ENCODE measurements around the gene ZNF600. TPM values are rescaled to one million over a fixed set of nuclear protein-coding genes. Genes with fewer than 3 reads are reported as not detected.
"Not testable (repeated sequence)": the region's sequence is repeated elsewhere in the genome, so short reads cannot be mapped to it uniquely, and the experiment has no call there.

ZNF600 gene
- total and polyA plus RNA-seq, 2 experiments from 2014 or later, result 1.9 to 3.5 TPM

GRCh38 chr19:52789440-52789839 is 2.8 kb upstream of the ZNF600 start:
- no peaks in the 10 kb centered on the region for H3F3A ChIP-seq (ENCODE audit: insufficient read depth)
- no peaks in the 10 kb centered on the region for H3K4me1 ChIP-seq (ENCODE audit: insufficient read depth)
- WGBS, 2 experiments (ENCODE audit: low coverage in 1 of 2, low lambda C conversion rate in 2 of 2, missing lambda C conversion rate in 2 of 2), result 55 to 65% methylated on average over 6 of the region's 6 CpGs
- no peaks in the 10 kb centered on the region for H3K79me2 ChIP-seq (ENCODE audit: insufficient read depth)
- TF ChIP-seq EZH2 (IDR thresholded peaks at IDR 0.05; ENCODE audit: insufficient read depth, poor library complexity, severe bottlenecking) (no peak), EZH2phosphoT487 (IDR thresholded peaks at IDR 0.05; ENCODE audit: insufficient read depth, low read depth) (no peak)
- no peak overlapping the region for H2AFZ ChIP-seq
- H3K36me3 ChIP-seq (ENCODE audit: low read depth), result no peaks in the 10 kb centered on the region
- H3K4me3 ChIP-seq, result no peak overlapping the region
- DNase-seq, result no peak
- H3K4me2 ChIP-seq (ENCODE audit: unreplicated experiment), result no peak overlapping the region
- H3K9ac ChIP-seq, result no peak overlapping the region
- no peaks in the 10 kb centered on the region for H3K9me2 ChIP-seq (ENCODE audit: insufficient read depth)
- no peaks in the 10 kb centered on the region for H4K20me1 ChIP-seq (ENCODE audit: insufficient read depth)
- in situ Hi-C loops (cut with MboI), result no loop called here
- H3K27me3 ChIP-seq (replicated peaks; ENCODE audit: insufficient read depth), result no peaks in the 10 kb centered on the region
- no peak overlapping the region for H3K27ac ChIP-seq
- H3K9me3 ChIP-seq (ENCODE audit: low read depth), result no peaks in the 10 kb centered on the region

- 3 to 5% methylated on average over 23 of the region's 23 CpGs for WGBS, 2 experiments (ENCODE audit: low coverage in 1 of 2, low lambda C conversion rate in 2 of 2, missing lambda C conversion rate in 2 of 2)
- no peaks in the 10 kb centered on the region for H3K36me3 ChIP-seq (ENCODE audit: low read depth)
- in situ Hi-C loops (cut with MboI), result no loop called here
These were observed 520 bp downstream of the ZNF600 start for GRCh38 chr19:52786078-52786463.

GRCh38 chr19:52785506-52785905 is 1.1 kb downstream of the ZNF600 start:
- Histone ChIP-seq H2AFZ (peak overlapping the region; percentile 99), H3K4me3 (peak overlapping the region; percentile 90), H3K9ac (0 out of 2 replicates have a peak overlapping the region, but pooled peaks have one; percentile 78), H3K4me2 (ENCODE audit: unreplicated experiment) (peak overlapping the region; percentile 93), H4K20me1 (ENCODE audit: insufficient read depth) (no peaks in the 10 kb centered on the region), H3F3A (ENCODE audit: insufficient read depth) (no peaks in the 10 kb centered on the region), H3K4me1 (ENCODE audit: insufficient read depth) (no peaks in the 10 kb centered on the region), H3K27ac (no peak overlapping the region), H3K9me3 (ENCODE audit: low read depth) (no peaks in the 10 kb centered on the region), H3K27me3 (replicated peaks; ENCODE audit: insufficient read depth) (no peaks in the 10 kb centered on the region), H3K9me2 (ENCODE audit: insufficient read depth) (no peaks in the 10 kb centered on the region), H3K36me3 (ENCODE audit: low read depth) (no peaks in the 10 kb centered on the region), H3K79me2 (ENCODE audit: insufficient read depth) (no peaks in the 10 kb centered on the region)
- in situ Hi-C loops (cut with MboI), result no loop called here
- WGBS, 2 experiments (ENCODE audit: low coverage in 1 of 2, low lambda C conversion rate in 2 of 2, missing lambda C conversion rate in 2 of 2), result 86 to 96% methylated on average over 1 to 3 of the region's 3 CpGs
- TF ChIP-seq EZH2phosphoT487 (IDR thresholded peaks at IDR 0.05; ENCODE audit: insufficient read depth, low read depth), result no peak
- TF ChIP-seq EZH2 (IDR thresholded peaks at IDR 0.05; ENCODE audit: insufficient read depth, poor library complexity, severe bottlenecking), result no peak
- DNase-seq, result no peak

More at GRCh38 chr19:52786078-52786463, 520 bp downstream of the ZNF600 start:
- peak; percentile 16 for DNase-seq
- Histone ChIP-seq H3K9me3 (ENCODE audit: low read depth) (no peaks in the 10 kb centered on the region), H3K4me2 (ENCODE audit: unreplicated experiment) (peak overlapping the region; percentile 93), H3F3A (ENCODE audit: insufficient read depth) (no peaks in the 10 kb centered on the region), H3K27ac (no peak overlapping the region), H3K9ac (peak overlapping the region; percentile 78), H3K4me3 (peak overlapping the region; percentile 90), H3K27me3 (replicated peaks; ENCODE audit: insufficient read depth) (no peaks in the 10 kb centered on the region), H4K20me1 (ENCODE audit: insufficient read depth) (no peaks in the 10 kb centered on the region), H3K9me2 (ENCODE audit: insufficient read depth) (no peaks in the 10 kb centered on the region), H2AFZ (peak overlapping the region; percentile 99), H3K4me1 (ENCODE audit: insufficient read depth) (no peaks in the 10 kb centered on the region), H3K79me2 (ENCODE audit: insufficient read depth) (no peaks in the 10 kb centered on the region)
- TF ChIP-seq EZH2phosphoT487 (IDR thresholded peaks at IDR 0.05; ENCODE audit: insufficient read depth, low read depth), result no peak
- no peak for TF ChIP-seq EZH2 (IDR thresholded peaks at IDR 0.05; ENCODE audit: insufficient read depth, poor library complexity, severe bottlenecking)

- in situ Hi-C loops (cut with MboI); H3K27ac ChIP-seq; H3K4me3 ChIP-seq; H3F3A ChIP-seq (ENCODE audit: insufficient read depth); H3K9me3 ChIP-seq (ENCODE audit: low read depth); H3K9ac ChIP-seq; H3K36me3 ChIP-seq (ENCODE audit: low read depth); H2AFZ ChIP-seq; H3K4me1 ChIP-seq (ENCODE audit: insufficient read depth); H3K4me2 ChIP-seq (ENCODE audit: unreplicated experiment); H3K27me3 ChIP-seq (replicated peaks; ENCODE audit: insufficient read depth); H4K20me1 ChIP-seq (ENCODE audit: insufficient read depth); H3K79me2 ChIP-seq (ENCODE audit: insufficient read depth); H3K9me2 ChIP-seq (ENCODE audit: insufficient read depth): not testable (repeated sequence)
- DNase-seq, result peak; percentile 4
- 66 to 82% methylated on average over 2 of the region's 2 CpGs for WGBS, 2 experiments (ENCODE audit: low coverage in 1 of 2, low lambda C conversion rate in 2 of 2, missing lambda C conversion rate in 2 of 2)
These were observed 3.7 kb downstream of the ZNF600 start for GRCh38 chr19:52782864-52783263.

- Histone ChIP-seq H3K4me3 (no peak overlapping the region), H3K9me3 (ENCODE audit: low read depth) (no peaks in the 10 kb centered on the region), H3K9me2 (ENCODE audit: insufficient read depth) (no peaks in the 10 kb centered on the region), H3K9ac (no peak overlapping the region), H3F3A (ENCODE audit: insufficient read depth) (no peaks in the 10 kb centered on the region), H3K79me2 (ENCODE audit: insufficient read depth) (no peaks in the 10 kb centered on the region), H3K36me3 (ENCODE audit: low read depth) (no peaks in the 10 kb centered on the region), H3K4me2 (ENCODE audit: unreplicated experiment) (no peak overlapping the region), H3K4me1 (ENCODE audit: insufficient read depth) (no peaks in the 10 kb centered on the region), H3K27ac (no peak overlapping the region), H4K20me1 (ENCODE audit: insufficient read depth) (no peaks in the 10 kb centered on the region), H2AFZ (no peak overlapping the region), H3K27me3 (replicated peaks; ENCODE audit: insufficient read depth) (no peaks in the 10 kb centered on the region)
- WGBS, 2 experiments (ENCODE audit: low coverage in 1 of 2, low lambda C conversion rate in 2 of 2, missing lambda C conversion rate in 2 of 2), result 38 to 41% methylated on average over 3 of the region's 3 CpGs
- TF ChIP-seq EZH2phosphoT487 (IDR thresholded peaks at IDR 0.05; ENCODE audit: insufficient read depth, low read depth), result no peak
- no peak for TF ChIP-seq EZH2 (IDR thresholded peaks at IDR 0.05; ENCODE audit: insufficient read depth, poor library complexity, severe bottlenecking)
- DNase-seq, result peak; percentile 8
- in situ Hi-C loops (cut with MboI), result no loop called here
These were observed 7.8 kb downstream of the ZNF600 start for GRCh38 chr19:52778811-52779210.

- in situ Hi-C loops (cut with MboI); H3K4me3 ChIP-seq; H3K36me3 ChIP-seq (ENCODE audit: low read depth); H3K9me3 ChIP-seq (ENCODE audit: low read depth); H3K9me2 ChIP-seq (ENCODE audit: insufficient read depth); H3K4me1 ChIP-seq (ENCODE audit: insufficient read depth); H3K9ac ChIP-seq; H4K20me1 ChIP-seq (ENCODE audit: insufficient read depth); H2AFZ ChIP-seq; H3K27ac ChIP-seq; H3K27me3 ChIP-seq (replicated peaks; ENCODE audit: insufficient read depth); DNase-seq; H3F3A ChIP-seq (ENCODE audit: insufficient read depth); H3K79me2 ChIP-seq (ENCODE audit: insufficient read depth); H3K4me2 ChIP-seq (ENCODE audit: unreplicated experiment): not testable (repeated sequence)
- 35 to 39% methylated on average over 2 of the region's 2 CpGs for WGBS, 2 experiments (ENCODE audit: low coverage in 1 of 2, low lambda C conversion rate in 2 of 2, missing lambda C conversion rate in 2 of 2)
These were observed 30.1 kb downstream of the ZNF600 start for GRCh38 chr19:52756447-52756846.

Data from GM23248 (cell line).